K562 (cell line): ENCODE measurements around the gene LLGL2. TPM values are rescaled to one million over a fixed set of nuclear protein-coding genes. Genes with fewer than 3 reads are reported as not detected.

Experiments
- ATF1 ChIP-seq, 2 experiments: fragments of 450-650 bp in 1 of 2; IDR thresholded peaks; 2 replicates each; pipeline ENCODE4 v1.6.1; 2016; ENCODE audit warnings: missing compliant biosample characterization in 1 of 2, missing genetic modification characterization in 1 of 2
- BRF1 ChIP-seq: IDR thresholded peaks from 3 replicates; pipeline ENCODE4 v1.6.1; 2011; ENCODE audit warnings: borderline replicate concordance, mild to moderate bottlenecking; ENCODE audit not compliant: insufficient read length; ENCODE audit errors: extremely low read depth
- DLX4 ChIP-seq: fragments of 250-450 bp; sonication (Bioruptor Pico); IDR thresholded peaks from 2 replicates; pipeline ENCODE4 v1.6.1; 2021; ENCODE audit warnings: mild to moderate bottlenecking
- HNRNPLL ChIP-seq: fragments of 200-400 bp; formaldehyde crosslinking; IDR thresholded peaks from 2 replicates; pipeline ENCODE4 v1.6.1; 2017; ENCODE audit warnings: low read length, low read depth, mild to moderate bottlenecking; ENCODE audit not compliant: poor library complexity, severe bottlenecking
- JUN ChIP-seq, 2 experiments: sonication (generic) in 1 of 2; formaldehyde crosslinking in 1 of 2; IDR thresholded peaks; 2 replicates each; pipeline versions ENCODE4 v1.6.1 to v1.8.0; 2012 to 2022; ENCODE audit warnings: borderline replicate concordance in 2 of 2, mild to moderate bottlenecking in 2 of 2, improper control_type of control experiment in 1 of 2, low read depth in 1 of 2, low read length in 1 of 2, missing genetic modification reagents in 1 of 2
- REST ChIP-seq, 2 experiments: fragments of 450-650 bp; formaldehyde crosslinking in 1 of 2; IDR thresholded peaks; 2 replicates each; pipeline versions ENCODE4 v1.4.0 to v1.6.1; 2014 to 2020; ENCODE audit warnings: mild to moderate bottlenecking in 2 of 2, borderline replicate concordance in 1 of 2, low read depth in 1 of 2
- SMC3 ChIP-seq: conservative IDR thresholded peaks from 2 replicates; pipeline ENCODE4 v1.6.1; 2011; ENCODE audit warnings: low read depth, low read length, improper control_type of control experiment; ENCODE audit not compliant: insufficient read depth
- ZBTB1 ChIP-seq: sonication (generic); formaldehyde crosslinking; IDR thresholded peaks from 2 replicates; pipeline ENCODE4 v1.8.1; 2023; ENCODE audit warnings: missing genetic modification reagents, low read depth, mild to moderate bottlenecking, borderline replicate concordance
- ZFX ChIP-seq: sonication (generic); formaldehyde crosslinking; IDR thresholded peaks from 2 replicates; pipeline ENCODE4 v1.8.0; 2022; ENCODE audit warnings: mild to moderate bottlenecking, missing genetic modification reagents, moderate library complexity
- ZNF165 ChIP-seq: fragments of 250-450 bp; sonication (Bioruptor Pico); IDR thresholded peaks from 2 replicates; pipeline ENCODE4 v1.4.0; 2020; ENCODE audit warnings: borderline replicate concordance
- polyA plus RNA-seq, 8 experiments: library from polyadenylated mRNA; depleted of rRNA in 4 of 8; stranded (reverse) in 5 of 8; unstranded in 3 of 8; fragments of >200 nt; fragmentation: Nextera tagmentation in 2 of 8; fragmentation: Illumina TruSeq in 1 of 8; extraction: Ambion mirVana in 2 of 8; extraction: Trizol in 1 of 8; gene quantifications; 2 replicates each; pipeline versions ENCODE4 v1.2.1 to v1.2.3, GENCODE V29; 2011 to 2014; ENCODE audit warnings: inconsistent platforms in 1 of 8, missing spikeins in 1 of 8
- total RNA-seq, 7 experiments: library from RNA; depleted of rRNA in 6 of 7; stranded (reverse); fragments of >200 nt in 6 of 7; fragmentation: Illumina TruSeq in 2 of 7; extraction: Trizol in 2 of 7; gene quantifications; 2 replicates each; pipeline versions ENCODE4 v1.2.1 to v1.2.3, GENCODE V29; 2011 to 2021; ENCODE audit warnings: low replicate concordance in 1 of 7
- TF ChIP-seq, protein P1 (sequence below): fragments of 450-650 bp; formaldehyde crosslinking; IDR thresholded peaks from 2 replicates; pipeline ENCODE4 v1.4.0; 2022; ENCODE audit warnings: missing genetic modification characterization
- TF ChIP-seq, protein P2 (sequence below): sonication (generic); formaldehyde crosslinking; IDR thresholded peaks from 2 replicates; pipeline ENCODE4 v1.8.1; 2023; ENCODE audit warnings: mild to moderate bottlenecking, missing genetic modification reagents

LLGL2 gene
- total and polyA plus RNA-seq, 9 of the 15 experiments (the other 6 are each of a cell fraction or from before 2014, with no cell fraction given), result 0.32 to 24.4 (median 10.2) TPM

GRCh38 chr17:75589012-75589918, 63.8 kb downstream of the LLGL2 start (continued):
- TF ChIP-seq, protein P1, sequence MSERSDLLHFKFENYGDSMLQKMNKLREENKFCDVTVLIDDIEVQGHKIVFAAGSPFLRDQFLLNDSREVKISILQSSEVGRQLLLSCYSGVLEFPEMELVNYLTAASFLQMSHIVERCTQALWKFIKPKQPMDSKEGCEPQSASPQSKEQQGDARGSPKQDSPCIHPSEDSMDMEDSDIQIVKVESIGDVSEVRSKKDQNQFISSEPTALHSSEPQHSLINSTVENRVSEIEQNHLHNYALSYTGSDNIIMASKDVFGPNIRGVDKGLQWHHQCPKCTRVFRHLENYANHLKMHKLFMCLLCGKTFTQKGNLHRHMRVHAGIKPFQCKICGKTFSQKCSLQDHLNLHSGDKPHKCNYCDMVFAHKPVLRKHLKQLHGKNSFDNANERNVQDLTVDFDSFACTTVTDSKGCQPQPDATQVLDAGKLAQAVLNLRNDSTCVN, result no peak
- peak; percentile 47 for TF ChIP-seq SMC3
- TF ChIP-seq REST (IDR thresholded peaks at IDR 0.05; ENCODE audit: borderline replicate concordance), result no peak
- TF ChIP-seq REST (CRISPR knock-in tag; IDR thresholded peaks at IDR 0.05; ENCODE audit: low read depth), result 0 out of 2 replicates have a peak, but pooled peaks have one; percentile 1
- TF ChIP-seq DLX4, result no peak
- TF ChIP-seq ATF1 (CRISPR knock-in tag; IDR thresholded peaks at IDR 0.05), result no peak
- TF ChIP-seq ATF1 (tag; IDR thresholded peaks at IDR 0.05), result 0 out of 2 replicates have a peak, but pooled peaks have one; percentile 9
- TF ChIP-seq ZNF165 (CRISPR knock-in tag), result no peak
- TF ChIP-seq HNRNPLL, result peak; percentile 48
- TF ChIP-seq ZBTB1, result 0 out of 2 replicates have a peak, but pooled peaks have one; percentile 53
- no peak for TF ChIP-seq BRF1
- TF ChIP-seq ZFX, result peak; percentile 35
- TF ChIP-seq, protein P2, sequence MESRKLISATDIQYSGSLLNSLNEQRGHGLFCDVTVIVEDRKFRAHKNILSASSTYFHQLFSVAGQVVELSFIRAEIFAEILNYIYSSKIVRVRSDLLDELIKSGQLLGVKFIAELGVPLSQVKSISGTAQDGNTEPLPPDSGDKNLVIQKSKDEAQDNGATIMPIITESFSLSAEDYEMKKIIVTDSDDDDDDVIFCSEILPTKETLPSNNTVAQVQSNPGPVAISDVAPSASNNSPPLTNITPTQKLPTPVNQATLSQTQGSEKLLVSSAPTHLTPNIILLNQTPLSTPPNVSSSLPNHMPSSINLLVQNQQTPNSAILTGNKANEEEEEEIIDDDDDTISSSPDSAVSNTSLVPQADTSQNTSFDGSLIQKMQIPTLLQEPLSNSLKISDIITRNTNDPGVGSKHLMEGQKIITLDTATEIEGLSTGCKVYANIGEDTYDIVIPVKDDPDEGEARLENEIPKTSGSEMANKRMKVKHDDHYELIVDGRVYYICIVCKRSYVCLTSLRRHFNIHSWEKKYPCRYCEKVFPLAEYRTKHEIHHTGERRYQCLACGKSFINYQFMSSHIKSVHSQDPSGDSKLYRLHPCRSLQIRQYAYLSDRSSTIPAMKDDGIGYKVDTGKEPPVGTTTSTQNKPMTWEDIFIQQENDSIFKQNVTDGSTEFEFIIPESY (CRISPR knock-in tag), result peak; percentile 58
- no peak for TF ChIP-seq JUN (IDR thresholded peaks at IDR 0.05; ENCODE audit: borderline replicate concordance, low read depth, low read length)
- TF ChIP-seq JUN (CRISPR knock-in tag; IDR thresholded peaks at IDR 0.05; ENCODE audit: borderline replicate concordance), result no peak
